IPS-15b (cell line): Measurements from ENCODE around the gene GASK1A.

ENCODE experiments used
- H3K27me3 ChIP-seq: one replicate; pipeline ENCODE4 v1.6.1; 2013; ENCODE audit warnings: low read length; ENCODE audit not compliant: control insufficient read depth, insufficient read depth
- H3K36me3 ChIP-seq: one replicate; pipeline ENCODE4 v1.6.1; 2013; ENCODE audit warnings: low read length; ENCODE audit not compliant: control insufficient read depth, insufficient read depth
- H3K4me1 ChIP-seq: one replicate; pipeline ENCODE4 v1.6.1; 2013; ENCODE audit warnings: mild to moderate bottlenecking, low read length; ENCODE audit not compliant: control insufficient read depth, insufficient read depth
- H3K4me3 ChIP-seq: one replicate; pipeline ENCODE4 v1.5.1; 2013; ENCODE audit warnings: low read depth, low read length
- H3K9ac ChIP-seq: one replicate; pipeline ENCODE4 v1.6.1; 2013; ENCODE audit warnings: low read depth, mild to moderate bottlenecking, low read length
- H3K9me3 ChIP-seq: one replicate; pipeline ENCODE4 v1.6.1; 2013; ENCODE audit warnings: mild to moderate bottlenecking, low read length; ENCODE audit not compliant: control insufficient read depth, insufficient read depth

The GASK1A gene

DNA sequence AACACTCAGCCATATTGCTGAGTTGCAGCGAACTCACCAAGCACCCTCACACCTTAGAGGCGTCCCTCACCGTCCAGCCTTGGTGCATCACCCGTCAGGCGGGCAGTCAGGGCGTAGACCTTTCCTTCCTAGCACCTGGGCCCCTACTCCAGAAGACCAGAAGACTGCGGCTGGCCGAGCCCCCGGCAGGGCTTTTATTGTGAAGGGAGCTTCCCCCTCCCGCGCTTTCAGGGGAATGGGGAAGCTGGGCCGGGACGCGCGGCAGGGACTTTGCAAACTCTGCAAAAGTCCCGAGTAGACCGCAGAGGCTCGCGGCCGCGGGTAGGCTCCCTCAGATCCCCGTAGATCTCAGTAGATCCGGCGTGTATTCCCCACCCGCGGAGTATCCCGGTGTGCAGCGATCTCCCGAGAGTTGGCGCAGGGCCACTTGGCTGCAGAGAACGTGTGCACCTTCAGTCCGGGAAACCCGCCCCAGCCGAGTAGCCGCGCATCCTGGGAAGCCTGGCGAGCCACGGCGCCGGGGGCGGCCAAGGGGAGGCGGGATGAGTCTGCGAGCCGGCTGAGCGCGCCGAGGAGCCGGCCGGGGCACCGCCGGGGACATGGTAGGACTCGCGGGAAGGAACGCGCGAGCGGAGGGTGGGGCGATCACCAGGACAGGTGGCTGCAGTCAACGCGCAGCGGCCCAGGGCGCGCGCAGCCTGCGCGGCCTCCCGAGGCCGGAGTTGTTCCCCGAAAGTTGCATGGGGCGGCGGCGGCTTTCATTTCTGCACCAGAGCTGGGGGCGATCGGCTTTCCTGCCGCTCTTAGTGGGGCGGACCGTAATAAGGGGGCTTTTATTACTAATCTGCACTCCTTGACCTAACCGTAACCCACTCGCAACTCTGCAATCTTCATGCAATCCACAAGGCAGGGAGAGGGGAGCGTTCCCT lies at the start of gene GASK1A:
Gene GASK1A (plus strand): TSS at position 268 of the 929 bp plus-strand sequence. CDS start 332 bp downstream, at position 600.
- peaks cover 39% of the 10 kb centered on the region for H3K27me3 ChIP-seq
- H3K9ac ChIP-seq, result peak within 1 kb of the TSS; percentile 67
- peaks cover 11% of the 10 kb centered on the region for H3K4me1 ChIP-seq
- H3K9me3 ChIP-seq, result no peaks in the 10 kb centered on the region
- H3K4me3 ChIP-seq, result peak within 1 kb of the TSS; percentile 80
- H3K36me3 ChIP-seq, result no peaks in the 10 kb centered on the region

DNA sequence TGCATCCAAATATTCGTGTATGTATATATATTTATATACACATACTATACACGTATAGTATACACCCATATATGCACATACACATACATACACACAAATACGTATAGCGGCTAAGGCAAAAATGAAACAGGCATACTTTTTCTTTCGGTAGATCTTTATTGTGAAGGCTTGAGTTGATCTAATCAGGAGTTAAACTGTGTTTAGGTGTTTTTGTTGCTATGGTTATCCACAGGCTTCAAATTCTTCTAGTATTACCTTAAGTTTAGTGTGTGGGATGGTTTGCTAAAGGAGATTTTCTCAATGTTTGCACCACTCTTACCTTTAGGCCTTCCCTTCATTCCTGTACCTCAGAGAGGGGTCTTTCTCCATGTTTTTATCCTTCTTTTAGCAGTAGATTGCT lies 45.0 kb upstream of the GASK1A start:
- Histone ChIP-seq H3K4me3 (no peak overlapping the region), H3K36me3 (no peaks in the 10 kb centered on the region), H3K27me3 (no peaks in the 10 kb centered on the region), H3K4me1 (no peaks in the 10 kb centered on the region), H3K9ac (no peak overlapping the region), H3K9me3 (no peaks in the 10 kb centered on the region)

GRCh38 chr3:42934910-42935309 lies 44.2 kb upstream of the GASK1A start:
- H3K9ac ChIP-seq, result no peak overlapping the region
- no peaks in the 10 kb centered on the region for H3K4me1 ChIP-seq
- H3K4me3 ChIP-seq, result no peak overlapping the region
- no peaks in the 10 kb centered on the region for H3K27me3 ChIP-seq
- H3K9me3 ChIP-seq, result no peaks in the 10 kb centered on the region
- no peaks in the 10 kb centered on the region for H3K36me3 ChIP-seq

GRCh38 chr3:42935472-42935871 lies 43.6 kb upstream of the GASK1A start:
- Histone ChIP-seq H3K9ac (no peak overlapping the region), H3K36me3 (no peaks in the 10 kb centered on the region), H3K27me3 (no peaks in the 10 kb centered on the region), H3K9me3 (no peaks in the 10 kb centered on the region), H3K4me3 (no peak overlapping the region), H3K4me1 (no peaks in the 10 kb centered on the region)

DNA sequence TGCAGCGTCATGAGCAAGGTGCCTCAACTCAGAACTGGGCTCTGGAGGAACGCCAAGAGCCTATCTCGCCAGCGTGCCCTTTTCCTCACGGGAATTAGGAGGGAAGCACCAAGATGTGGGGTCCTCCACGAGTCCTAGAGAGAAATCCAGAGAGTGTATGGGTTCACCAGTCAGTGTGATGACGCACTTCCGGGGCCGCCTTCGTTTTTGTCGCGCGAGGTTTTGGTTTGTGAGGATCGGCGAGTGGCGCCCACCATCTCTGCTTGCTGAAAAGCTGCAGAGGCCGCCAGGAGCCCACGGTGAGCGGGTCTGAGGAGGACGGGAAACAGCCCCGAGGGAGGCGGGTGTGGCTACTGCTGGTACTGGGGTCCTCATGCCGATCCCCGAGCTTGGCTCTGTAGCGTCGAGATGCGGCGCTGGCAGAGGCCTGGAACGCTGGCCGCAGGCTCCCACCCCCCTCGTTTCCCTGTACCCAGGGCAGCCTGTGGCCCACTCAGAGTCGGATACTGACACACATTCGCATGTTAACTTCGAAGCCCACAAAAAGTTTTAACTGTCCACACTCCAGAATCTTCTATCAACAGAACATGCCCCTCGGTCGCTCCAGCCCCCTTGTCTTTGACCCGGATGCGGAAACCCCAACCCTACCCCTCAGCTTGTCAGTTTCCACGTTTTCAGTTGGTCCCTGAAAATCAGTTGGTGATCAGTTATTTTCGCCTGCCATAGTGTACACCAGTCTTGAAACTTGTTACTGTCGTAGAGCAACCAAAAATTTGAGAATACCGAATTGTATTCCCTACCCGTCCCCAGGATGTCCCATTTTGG lies 42.7 kb upstream of the GASK1A start:
- no peaks in the 10 kb centered on the region for H3K4me1 ChIP-seq
- H3K4me3 ChIP-seq, result no peak overlapping the region
- H3K9ac ChIP-seq, result no peak overlapping the region
- H3K36me3 ChIP-seq, result no peaks in the 10 kb centered on the region
- no peaks in the 10 kb centered on the region for H3K27me3 ChIP-seq
- H3K9me3 ChIP-seq, result no peaks in the 10 kb centered on the region

- H3K9ac ChIP-seq, result no peak overlapping the region
- H3K27me3 ChIP-seq, result no peaks in the 10 kb centered on the region
- no peaks in the 10 kb centered on the region for H3K36me3 ChIP-seq
- H3K4me3 ChIP-seq, result no peak overlapping the region
- H3K4me1 ChIP-seq, result no peaks in the 10 kb centered on the region
- no peaks in the 10 kb centered on the region for H3K9me3 ChIP-seq
These were observed 41.8 kb upstream of the GASK1A start for GRCh38 chr3:42937334-42937733.

DNA sequence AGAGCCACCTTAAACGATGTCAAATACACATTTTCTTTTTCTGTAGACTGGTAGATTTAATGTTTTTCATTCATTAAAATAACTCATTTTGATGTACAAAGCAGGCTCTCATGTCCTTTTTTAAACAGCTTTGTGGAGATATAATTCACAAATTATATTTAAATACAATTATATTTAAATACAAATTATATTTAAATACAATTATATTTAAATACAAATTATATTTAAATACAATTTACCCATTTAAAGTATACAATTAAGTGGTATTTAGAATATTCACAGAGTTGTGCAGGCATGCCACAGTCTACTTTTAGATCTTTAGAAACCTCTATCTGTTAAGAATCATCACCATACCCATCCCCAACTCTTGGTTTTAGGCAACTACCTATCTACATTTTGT lies 36.4 kb upstream of the GASK1A start:
- Histone ChIP-seq H3K4me1 (no peaks in the 10 kb centered on the region), H3K9me3 (no peaks in the 10 kb centered on the region), H3K27me3 (no peaks in the 10 kb centered on the region), H3K4me3 (no peak overlapping the region), H3K36me3 (no peaks in the 10 kb centered on the region), H3K9ac (no peak overlapping the region)

- Histone ChIP-seq H3K9ac (no peak overlapping the region), H3K36me3 (no peaks in the 10 kb centered on the region), H3K9me3 (no peaks in the 10 kb centered on the region), H3K4me3 (no peak overlapping the region), H3K27me3 (no peaks in the 10 kb centered on the region), H3K4me1 (no peaks in the 10 kb centered on the region)
These were observed 33.1 kb upstream of the GASK1A start for GRCh38 chr3:42946050-42946449.

DNA sequence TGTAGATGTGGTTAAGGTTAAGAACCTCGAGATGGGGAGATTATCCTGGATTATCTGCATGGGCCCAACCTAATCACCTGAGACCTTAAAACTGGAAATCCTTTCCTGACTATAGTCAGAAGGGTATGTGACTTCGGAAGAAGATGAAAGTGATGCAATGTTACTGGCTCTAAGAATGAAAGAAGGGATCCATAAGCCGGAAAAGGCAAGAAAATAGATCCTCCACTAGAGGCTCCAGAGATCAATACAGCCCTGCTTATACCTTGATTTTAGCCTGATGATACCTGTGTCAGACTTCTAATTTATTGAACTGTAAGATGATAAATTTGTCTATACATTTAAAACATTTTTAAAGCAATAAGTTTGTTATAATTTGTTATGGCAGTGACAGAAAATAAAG lies 21.5 kb upstream of the GASK1A start:
- Histone ChIP-seq H3K9me3 (no peaks in the 10 kb centered on the region), H3K36me3 (no peaks in the 10 kb centered on the region), H3K4me1 (no peaks in the 10 kb centered on the region), H3K4me3 (no peak overlapping the region), H3K27me3 (no peaks in the 10 kb centered on the region), H3K9ac (no peak overlapping the region)

GRCh38 chr3:42960282-42960681 lies 18.8 kb upstream of the GASK1A start:
- H3K36me3 ChIP-seq, result no peaks in the 10 kb centered on the region
- H3K9me3 ChIP-seq, result no peaks in the 10 kb centered on the region
- H3K4me3 ChIP-seq, result no peak overlapping the region
- no peaks in the 10 kb centered on the region for H3K4me1 ChIP-seq
- no peaks in the 10 kb centered on the region for H3K27me3 ChIP-seq
- H3K9ac ChIP-seq, result no peak overlapping the region

GRCh38 chr3:42960786-42961185 lies 18.3 kb upstream of the GASK1A start:
- no peak overlapping the region for H3K9ac ChIP-seq
- no peaks in the 10 kb centered on the region for H3K9me3 ChIP-seq
- no peaks in the 10 kb centered on the region for H3K27me3 ChIP-seq
- no peaks in the 10 kb centered on the region for H3K4me1 ChIP-seq
- H3K36me3 ChIP-seq, result no peaks in the 10 kb centered on the region
- H3K4me3 ChIP-seq, result no peak overlapping the region

DNA sequence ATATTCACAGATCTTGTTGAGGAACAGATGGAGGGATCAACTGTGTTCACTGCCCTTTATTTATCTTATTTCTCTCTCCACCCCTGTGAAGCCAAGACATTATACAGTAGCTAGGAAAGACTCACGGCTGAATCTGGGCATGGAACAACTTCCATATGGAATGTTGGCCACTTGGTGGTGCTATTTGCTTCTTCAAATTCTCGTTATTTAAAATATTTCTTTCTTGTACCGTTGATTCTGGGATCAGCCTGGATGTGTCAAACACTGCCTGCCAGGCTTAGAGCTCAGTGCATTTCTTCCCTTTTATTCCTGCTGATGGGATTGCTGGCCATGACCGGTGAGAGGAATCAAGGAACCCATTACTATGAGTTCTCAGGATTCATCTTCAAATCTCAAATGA lies 17.5 kb upstream of the GASK1A start:
- H3K4me1 ChIP-seq, result no peaks in the 10 kb centered on the region
- H3K9ac ChIP-seq, result no peak overlapping the region
- no peak overlapping the region for H3K4me3 ChIP-seq
- H3K27me3 ChIP-seq, result no peaks in the 10 kb centered on the region
- H3K9me3 ChIP-seq, result no peaks in the 10 kb centered on the region
- no peaks in the 10 kb centered on the region for H3K36me3 ChIP-seq
